Esophagus (tissue), 2 donors: ENCODE results near the gene HMGXB3. TPM values are rescaled to one million over a fixed set of nuclear protein-coding genes. Genes with fewer than 3 reads are reported as not detected.

Source experiments
- H3K27ac ChIP-seq, 2 donors: one replicate each; pipeline ENCODE4 v1.5.1; 2013; ENCODE audit warnings: low read depth in 2 of 2, mild to moderate bottlenecking in 2 of 2, inconsistent platforms in 1 of 2, low read length in 1 of 2, moderate library complexity in 1 of 2
- H3K27me3 ChIP-seq, 2 donors: one replicate each; pipeline ENCODE4 v1.6.1; 2013; ENCODE audit warnings: low read length in 2 of 2, control low read depth in 1 of 2, mild to moderate bottlenecking in 1 of 2; ENCODE audit not compliant: insufficient read depth in 2 of 2, control insufficient read depth in 1 of 2
- H3K36me3 ChIP-seq, 2 donors: one replicate each; pipeline ENCODE4 v1.6.1; 2013; ENCODE audit warnings: low read length in 1 of 2; ENCODE audit not compliant: control insufficient read depth in 2 of 2, insufficient read depth in 2 of 2
- H3K4me1 ChIP-seq, 2 donors: one replicate each; pipeline ENCODE4 v1.6.1; 2013; ENCODE audit warnings: low read length in 1 of 2; ENCODE audit not compliant: control insufficient read depth in 2 of 2, insufficient read depth in 2 of 2
- H3K4me3 ChIP-seq, 2 donors: one replicate each; pipeline ENCODE4 v1.5.1; 2013; ENCODE audit warnings: low read length in 2 of 2, mild to moderate bottlenecking in 2 of 2, low read depth in 1 of 2, moderate library complexity in 1 of 2
- H3K9me3 ChIP-seq, 2 donors: one replicate each; pipeline ENCODE4 v1.6.1; 2013; ENCODE audit warnings: mild to moderate bottlenecking in 2 of 2, low read depth in 1 of 2, low read length in 1 of 2, moderate library complexity in 1 of 2; ENCODE audit not compliant: control insufficient read depth in 2 of 2, insufficient read depth in 1 of 2
- WGBS, 2 donors: extraction: QIAGEN DNeasy Blood & Tissue Kit; methylation state at CpG; one replicate each; pipeline ENCODE4 v1.1.7; 2013; 5-methylcytosine and 5-hydroxymethylcytosine counted together
- polyA plus RNA-seq, 2 donors: library from polyadenylated mRNA; stranded (reverse); fragments of 200-250 nt; gene quantifications; one replicate each; pipeline ENCODE4 v1.2.3, GENCODE V29; 2013
- donor health status: healthy with polysubstance abuse.
- donor health status: Bipolar disorder and iron deficiency.

The HMGXB3 gene, protein sequence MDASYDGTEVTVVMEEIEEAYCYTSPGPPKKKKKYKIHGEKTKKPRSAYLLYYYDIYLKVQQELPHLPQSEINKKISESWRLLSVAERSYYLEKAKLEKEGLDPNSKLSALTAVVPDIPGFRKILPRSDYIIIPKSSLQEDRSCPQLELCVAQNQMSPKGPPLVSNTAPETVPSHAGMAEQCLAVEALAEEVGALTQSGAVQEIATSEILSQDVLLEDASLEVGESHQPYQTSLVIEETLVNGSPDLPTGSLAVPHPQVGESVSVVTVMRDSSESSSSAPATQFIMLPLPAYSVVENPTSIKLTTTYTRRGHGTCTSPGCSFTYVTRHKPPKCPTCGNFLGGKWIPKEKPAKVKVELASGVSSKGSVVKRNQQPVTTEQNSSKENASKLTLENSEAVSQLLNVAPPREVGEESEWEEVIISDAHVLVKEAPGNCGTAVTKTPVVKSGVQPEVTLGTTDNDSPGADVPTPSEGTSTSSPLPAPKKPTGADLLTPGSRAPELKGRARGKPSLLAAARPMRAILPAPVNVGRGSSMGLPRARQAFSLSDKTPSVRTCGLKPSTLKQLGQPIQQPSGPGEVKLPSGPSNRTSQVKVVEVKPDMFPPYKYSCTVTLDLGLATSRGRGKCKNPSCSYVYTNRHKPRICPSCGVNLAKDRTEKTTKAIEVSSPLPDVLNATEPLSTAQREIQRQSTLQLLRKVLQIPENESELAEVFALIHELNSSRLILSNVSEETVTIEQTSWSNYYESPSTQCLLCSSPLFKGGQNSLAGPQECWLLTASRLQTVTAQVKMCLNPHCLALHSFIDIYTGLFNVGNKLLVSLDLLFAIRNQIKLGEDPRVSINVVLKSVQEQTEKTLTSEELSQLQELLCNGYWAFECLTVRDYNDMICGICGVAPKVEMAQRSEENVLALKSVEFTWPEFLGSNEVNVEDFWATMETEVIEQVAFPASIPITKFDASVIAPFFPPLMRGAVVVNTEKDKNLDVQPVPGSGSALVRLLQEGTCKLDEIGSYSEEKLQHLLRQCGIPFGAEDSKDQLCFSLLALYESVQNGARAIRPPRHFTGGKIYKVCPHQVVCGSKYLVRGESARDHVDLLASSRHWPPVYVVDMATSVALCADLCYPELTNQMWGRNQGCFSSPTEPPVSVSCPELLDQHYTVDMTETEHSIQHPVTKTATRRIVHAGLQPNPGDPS (N-terminal part only)
- polyA plus RNA-seq: 10 to 100 TPM in 1 of 2 donors, 1 to 10 TPM in 1; 9.7 to 13.0 TPM

DNA sequence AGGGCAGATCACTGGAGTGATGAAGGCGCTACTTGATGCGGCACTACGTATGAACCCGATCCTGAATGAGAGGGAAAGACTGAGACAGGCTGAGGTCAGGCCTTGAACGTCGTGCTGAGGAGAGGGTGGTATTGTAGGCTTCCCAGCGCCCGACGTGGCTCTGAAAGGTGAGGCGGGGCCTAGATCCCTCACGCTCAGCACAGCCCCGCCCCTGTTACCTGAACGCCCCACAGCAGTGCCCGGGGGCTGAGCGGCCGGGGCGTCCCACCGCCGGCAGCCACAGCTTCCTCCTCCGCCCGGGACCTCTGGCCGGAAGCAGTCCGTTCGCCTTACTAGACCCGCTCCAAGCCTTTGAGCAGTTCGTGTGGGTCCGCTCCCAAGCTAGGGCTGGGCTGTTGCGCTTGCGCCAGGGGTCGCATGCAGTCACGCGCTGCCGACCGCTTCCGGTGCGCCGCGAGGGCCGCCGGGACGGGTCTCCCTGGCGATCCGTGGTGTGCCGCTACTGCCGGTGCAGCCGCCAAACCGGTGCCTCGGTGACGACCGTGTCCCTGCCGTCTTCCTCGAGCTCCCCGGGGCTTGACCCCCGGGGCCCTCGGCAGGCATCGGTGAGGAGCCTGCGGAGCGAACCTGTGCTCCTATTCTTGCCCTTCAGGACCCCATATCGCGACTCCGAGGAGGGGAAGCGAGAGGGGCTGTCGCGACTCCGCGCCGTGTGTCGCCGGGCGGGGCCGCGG, at the start of gene HMGXB3, which contains the start of gene TIGD6:
HMGXB3 (plus strand) TSS at position 484 of the 734 bp plus-strand sequence. CDS start 4,114 bp downstream, outside the sequence.
TIGD6 (minus strand) TSS at position 399 of the 734 bp plus-strand sequence. CDS start 4,306 bp downstream, outside the sequence.
- Histone ChIP-seq H3K9me3 (no peaks in the 10 kb centered on the region), H3K27ac (peak within 1 kb of the TSS; percentile 81 to 97), H3K27me3 (no peaks in the 10 kb centered on the region), H3K36me3 (peaks cover 1 to 2% of the 10 kb centered on the region in 2 donors), H3K4me3 (peak within 1 kb of the TSS; percentile 85 to 96), H3K4me1 (peaks cover 2 to 6% of the 10 kb centered on the region in 2 donors)
- 0 to 1% methylated on average over 70 to 72 of the region's 72 CpGs for WGBS, 2 donors

DNA sequence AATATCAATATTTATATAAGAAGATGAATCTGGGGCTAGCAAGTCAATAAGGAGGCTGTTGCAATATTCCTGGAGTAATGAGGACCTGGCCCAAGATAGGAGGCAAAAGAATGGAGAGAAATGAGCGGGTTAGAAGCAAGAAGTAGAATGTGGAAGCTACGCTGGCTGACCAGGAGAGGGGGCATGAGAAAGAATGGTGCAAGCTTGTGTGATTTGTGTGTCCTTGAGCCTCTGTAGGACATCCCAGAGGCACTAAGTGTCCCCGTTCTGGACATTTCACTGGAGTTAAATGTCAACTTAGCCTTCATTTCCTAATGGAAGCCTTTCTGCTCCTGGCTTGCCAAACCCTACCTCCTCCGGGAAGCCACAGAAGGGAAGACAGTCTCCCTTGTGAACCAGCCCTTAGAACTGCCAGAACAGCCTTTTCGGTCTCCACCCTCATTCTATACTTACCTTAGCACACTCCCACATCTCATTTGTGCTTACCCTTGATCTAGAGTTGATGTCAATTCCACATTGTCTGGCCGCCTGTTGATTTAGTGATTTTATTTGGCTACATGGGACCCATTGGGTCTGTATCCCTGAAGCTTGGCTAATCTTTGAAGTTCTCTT, 49.3 kb upstream of the HMGXB3 start:
- Histone ChIP-seq H3K4me3 (no peak overlapping the region), H3K4me1 (peaks cover 0 to 3% of the 10 kb centered on the region in 2 donors), H3K36me3 (no peaks in the 10 kb centered on the region), H3K27ac (no peak overlapping the region), H3K9me3 (no peaks in the 10 kb centered on the region), H3K27me3 (no peaks in the 10 kb centered on the region)
- 77 to 85% methylated on average over 6 of the region's 6 CpGs for WGBS, 2 donors

DNA sequence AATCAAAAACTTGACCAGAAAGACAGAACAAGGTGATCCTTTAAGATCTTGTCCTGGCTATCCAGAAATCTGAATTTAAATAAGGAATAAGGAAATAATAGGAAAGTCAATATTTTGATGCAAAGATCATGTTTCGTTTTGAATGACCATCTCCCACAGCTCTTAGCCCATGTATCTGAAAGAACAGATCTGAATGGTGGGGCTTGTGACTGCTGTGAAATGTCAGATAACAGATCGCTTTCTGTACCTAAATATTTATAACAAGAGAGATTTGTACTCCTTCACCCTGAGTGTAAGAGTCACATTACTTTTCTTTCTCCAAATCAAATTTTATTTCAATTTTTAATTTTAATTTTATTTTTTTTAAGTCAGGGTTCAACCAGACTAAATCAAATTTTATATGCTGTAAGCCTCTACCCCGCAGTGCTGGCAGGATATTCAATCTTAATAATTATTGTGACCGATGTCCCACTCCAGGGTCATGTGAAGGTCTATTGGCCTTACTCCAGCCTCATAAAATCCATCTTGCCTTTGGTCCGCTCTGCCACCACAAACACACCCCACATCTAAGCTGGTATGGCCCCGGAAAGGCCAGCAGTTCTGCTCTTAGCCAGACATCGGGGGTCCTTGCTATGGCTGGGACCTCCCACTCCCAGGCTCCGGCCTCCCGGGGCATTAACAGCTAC, 47.0 kb upstream of the HMGXB3 start:
- Histone ChIP-seq H3K36me3 (no peaks in the 10 kb centered on the region), H3K27ac (no peak overlapping the region), H3K4me1 (peaks cover 0 to 3% of the 10 kb centered on the region in 2 donors), H3K27me3 (no peaks in the 10 kb centered on the region), H3K9me3 (no peaks in the 10 kb centered on the region), H3K4me3 (no peak overlapping the region)
- 75% methylated on average over 9 of the region's 9 CpGs for WGBS, 2 donors

DNA sequence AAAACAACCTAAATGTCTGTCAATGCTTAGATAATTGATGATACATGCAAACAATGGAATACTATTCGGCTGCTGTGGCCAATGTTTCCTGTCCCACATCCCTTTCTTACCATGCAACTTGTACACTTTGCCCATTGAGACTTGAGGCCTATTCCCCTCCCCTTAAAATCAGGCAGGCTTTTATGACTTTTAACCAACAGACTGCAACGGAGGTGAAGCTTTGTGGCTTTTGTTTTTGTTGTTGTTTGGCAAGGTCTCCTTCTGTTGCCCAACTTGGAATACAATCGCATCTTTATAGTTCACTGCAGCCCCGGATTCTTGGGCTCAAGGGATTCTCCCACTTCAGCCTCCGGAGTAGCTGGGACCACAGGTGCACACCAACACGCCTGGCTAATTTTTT, 45.7 kb upstream of the HMGXB3 start:
- WGBS, 2 donors: 83% methylated on average over 6 of the region's 6 CpGs
- H3K27ac ChIP-seq: no peak overlapping the region

DNA sequence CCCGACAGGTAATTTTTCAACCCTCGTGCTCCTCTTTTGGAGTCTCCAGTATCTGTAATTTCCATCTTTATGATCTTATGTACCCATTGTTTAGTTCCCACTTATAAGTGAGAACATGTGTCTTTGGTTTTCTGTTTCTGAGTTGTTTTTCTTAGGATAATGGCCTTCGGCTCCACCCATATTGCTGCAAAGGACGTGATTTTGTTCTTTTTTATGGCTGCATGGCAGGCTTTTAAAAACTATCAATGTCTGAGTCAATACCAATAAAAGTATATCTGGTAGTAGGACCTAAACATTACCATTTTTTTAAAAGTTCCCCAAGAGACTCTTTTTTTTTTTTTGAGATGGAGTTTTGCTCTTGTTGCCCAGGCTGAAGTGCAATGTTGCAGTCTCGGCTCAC, 43.9 kb upstream of the HMGXB3 start:
- no peaks in the 10 kb centered on the region for H3K27me3 ChIP-seq
- peaks cover 0 to 7% of the 10 kb centered on the region in 2 donors for H3K4me1 ChIP-seq
- no peaks in the 10 kb centered on the region for H3K9me3 ChIP-seq
- no peak overlapping the region for H3K4me3 ChIP-seq
- no peaks in the 10 kb centered on the region for H3K36me3 ChIP-seq
- H3K27ac ChIP-seq: no peak overlapping the region
- WGBS, 2 donors: 71 to 72% methylated on average over 5 of the region's 5 CpGs

More for the DNA sequence above, 45.7 kb upstream of the HMGXB3 start:
- H3K4me3 ChIP-seq: no peak overlapping the region
- peaks cover 0 to 7% of the 10 kb centered on the region in 2 donors for H3K4me1 ChIP-seq
- H3K36me3 ChIP-seq: no peaks in the 10 kb centered on the region
- no peaks in the 10 kb centered on the region for H3K9me3 ChIP-seq
- H3K27me3 ChIP-seq: no peaks in the 10 kb centered on the region

DNA sequence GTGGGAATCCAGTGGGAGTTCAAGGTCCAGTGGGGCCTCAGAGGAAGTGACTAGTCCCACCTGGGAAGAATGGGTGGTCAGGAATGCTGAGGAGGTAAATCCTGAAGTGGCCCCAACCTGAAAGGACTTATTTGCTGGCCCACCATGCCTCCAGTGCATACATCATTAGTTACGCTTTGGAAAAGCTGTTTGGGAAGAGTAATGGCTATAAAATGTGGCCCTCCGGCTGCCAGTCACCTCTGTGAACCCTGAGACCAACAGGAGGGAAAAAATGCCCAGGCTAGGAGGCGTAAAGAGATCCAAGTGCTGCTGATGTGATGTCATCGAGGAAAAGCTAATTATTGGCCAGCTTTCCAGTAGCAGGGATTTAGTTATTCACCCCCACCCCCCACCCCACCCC, 42.7 kb upstream of the HMGXB3 start:
- no peaks in the 10 kb centered on the region for H3K36me3 ChIP-seq
- peaks cover 0 to 7% of the 10 kb centered on the region in 2 donors for H3K4me1 ChIP-seq
- WGBS, 2 donors: 80 to 86% methylated on average over 4 of the region's 4 CpGs
- no peaks in the 10 kb centered on the region for H3K27me3 ChIP-seq
- H3K27ac ChIP-seq: no peak overlapping the region
- H3K4me3 ChIP-seq: no peak overlapping the region
- no peaks in the 10 kb centered on the region for H3K9me3 ChIP-seq

DNA sequence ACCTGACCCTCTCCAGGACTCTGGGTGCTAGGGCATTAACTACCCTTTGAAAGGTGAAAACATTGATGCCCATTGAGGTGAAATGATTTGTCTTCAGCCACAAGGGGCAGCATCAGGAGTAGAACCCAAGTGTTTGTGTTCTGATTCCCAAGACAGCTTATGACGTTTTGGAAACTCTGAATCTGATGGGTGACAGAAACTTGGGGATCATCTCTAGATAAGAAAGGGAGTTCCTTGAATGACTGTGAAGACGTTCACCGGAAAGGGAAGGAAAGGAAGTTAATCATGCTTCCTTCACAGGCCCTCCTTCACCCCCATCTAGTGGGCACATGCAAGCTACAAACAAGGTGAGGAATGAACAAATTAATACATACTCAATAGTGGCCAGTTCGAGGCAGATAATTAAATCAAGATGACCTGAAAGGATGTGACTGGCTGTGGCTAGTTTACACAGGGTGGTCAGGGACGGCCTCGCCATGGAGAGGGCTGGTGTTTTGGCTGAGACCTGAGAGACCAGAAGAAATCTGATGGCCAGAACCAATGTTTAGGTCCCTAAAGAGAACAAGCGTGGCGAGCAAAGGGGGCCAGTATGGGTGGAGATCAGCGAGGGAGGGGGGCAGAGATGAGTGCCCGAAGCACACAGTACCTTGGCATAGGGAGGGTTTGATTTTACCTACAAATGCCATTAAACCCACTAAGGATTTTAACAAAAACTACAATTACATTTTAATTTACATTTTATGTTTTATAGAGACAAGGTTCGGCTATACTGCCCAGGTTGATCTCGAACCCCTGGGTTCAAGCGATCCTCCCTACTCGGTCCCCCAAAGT, 40.9 kb upstream of the HMGXB3 start:
- Histone ChIP-seq H3K27me3 (no peaks in the 10 kb centered on the region), H3K4me1 (peaks cover 0 to 7% of the 10 kb centered on the region in 2 donors), H3K4me3 (peak overlapping the region; percentile 25 to 64), H3K9me3 (no peaks in the 10 kb centered on the region), H3K27ac (peak overlapping the region; percentile 86 to 96), H3K36me3 (no peaks in the 10 kb centered on the region)
- 35 to 48% methylated on average over 14 of the region's 14 CpGs for WGBS, 2 donors
